ENCODE data around the gene DNER.
"Not testable (repeated sequence)": the region's sequence is repeated elsewhere in the genome, so short reads cannot be mapped to it uniquely, and the experiment has no call there.

Gene DNER

GRCh38 chr2:229701716-229702115 is 12.6 kb downstream of the DNER start:
- H3K27me3 ChIP-seq (replicated peaks; ENCODE audit: control insufficient read depth, insufficient read depth, low read length), result no peaks in the 10 kb centered on the region
- no peak overlapping the region for H3K4me3 ChIP-seq (replicated peaks; ENCODE audit: low read depth, low read length)
- no peak for DNase-seq (ENCODE audit: extremely low read depth, insufficient read length)
- no peaks in the 10 kb centered on the region for H3K36me3 ChIP-seq (ENCODE audit: control insufficient read depth, insufficient read depth, low read length)
- no peak for TF ChIP-seq CTCF (IDR thresholded peaks at IDR 0.05; ENCODE audit: insufficient read depth, low read length, poor library complexity, severe bottlenecking)

GRCh38 chr2:229701062-229701461 is 13.3 kb downstream of the DNER start:
- TF ChIP-seq CTCF (IDR thresholded peaks at IDR 0.05; ENCODE audit: insufficient read depth, low read length, poor library complexity, severe bottlenecking), result no peak
- no peaks in the 10 kb centered on the region for H3K27me3 ChIP-seq (replicated peaks; ENCODE audit: control insufficient read depth, insufficient read depth, low read length)
- no peaks in the 10 kb centered on the region for H3K36me3 ChIP-seq (ENCODE audit: control insufficient read depth, insufficient read depth, low read length)
- no peak overlapping the region for H3K4me3 ChIP-seq (replicated peaks; ENCODE audit: low read depth, low read length)
- DNase-seq (ENCODE audit: extremely low read depth, insufficient read length), result no peak

DNA sequence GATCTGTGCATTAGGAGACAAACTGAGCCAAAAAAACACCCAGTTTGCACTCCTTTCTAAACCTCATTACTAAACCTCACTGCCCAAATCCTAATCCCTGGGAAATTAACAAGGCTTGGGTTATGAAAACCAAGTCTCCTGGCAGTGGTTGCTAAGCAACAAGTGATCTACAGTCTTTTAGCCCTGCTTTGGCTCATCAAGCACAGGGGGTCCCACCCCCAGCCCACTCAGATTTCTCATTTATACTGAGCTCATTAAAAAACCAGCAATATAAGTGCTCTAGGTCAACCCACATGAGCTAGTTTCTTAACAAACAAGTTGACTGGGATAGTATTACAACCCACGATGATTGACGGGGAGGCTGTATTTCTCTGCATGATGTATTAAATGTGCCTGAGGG is 18.4 kb downstream of the DNER start:
- no peak for DNase-seq (ENCODE audit: extremely low read depth, insufficient read length)
- no peak for TF ChIP-seq CTCF (IDR thresholded peaks at IDR 0.05; ENCODE audit: insufficient read depth, low read length, poor library complexity, severe bottlenecking)
- Histone ChIP-seq H3K4me3 (replicated peaks; ENCODE audit: low read depth, low read length) (no peak overlapping the region), H3K27me3 (replicated peaks; ENCODE audit: control insufficient read depth, insufficient read depth, low read length) (no peaks in the 10 kb centered on the region), H3K36me3 (ENCODE audit: control insufficient read depth, insufficient read depth, low read length) (no peaks in the 10 kb centered on the region)

- not testable (repeated sequence) for H3K27me3 ChIP-seq (replicated peaks; ENCODE audit: control insufficient read depth, insufficient read depth, low read length); H3K36me3 ChIP-seq (ENCODE audit: control insufficient read depth, insufficient read depth, low read length); H3K4me3 ChIP-seq (replicated peaks; ENCODE audit: low read depth, low read length); DNase-seq (ENCODE audit: extremely low read depth, insufficient read length)
Observed at GRCh38 chr2:229693845-229694244, 20.5 kb downstream of the DNER start.

GRCh38 chr2:229691631-229692030 is 22.7 kb downstream of the DNER start:
- Histone ChIP-seq H3K36me3 (ENCODE audit: control insufficient read depth, insufficient read depth, low read length) (no peaks in the 10 kb centered on the region), H3K4me3 (replicated peaks; ENCODE audit: low read depth, low read length) (no peak overlapping the region), H3K27me3 (replicated peaks; ENCODE audit: control insufficient read depth, insufficient read depth, low read length) (no peaks in the 10 kb centered on the region)
- TF ChIP-seq CTCF (IDR thresholded peaks at IDR 0.05; ENCODE audit: insufficient read depth, low read length, poor library complexity, severe bottlenecking), result no peak
- no peak for DNase-seq (ENCODE audit: extremely low read depth, insufficient read length)

- no peak for DNase-seq (ENCODE audit: extremely low read depth, insufficient read length)
- H3K36me3 ChIP-seq (ENCODE audit: control insufficient read depth, insufficient read depth, low read length), result no peaks in the 10 kb centered on the region
- no peak for TF ChIP-seq CTCF (IDR thresholded peaks at IDR 0.05; ENCODE audit: insufficient read depth, low read length, poor library complexity, severe bottlenecking)
- H3K27me3 ChIP-seq (replicated peaks; ENCODE audit: control insufficient read depth, insufficient read depth, low read length), result no peaks in the 10 kb centered on the region
- H3K4me3 ChIP-seq (replicated peaks; ENCODE audit: low read depth, low read length), result no peak overlapping the region
Observed at GRCh38 chr2:229689307-229689839, 25.0 kb downstream of the DNER start.

Data from GM06990 (cell line).